CD4-positive, alpha-beta T cell treated with Interleukin-15 for 1 hour (primary cell): ENCODE results near the gene DNAJB8.
A peak's percentile ranks its signal among the peaks of the same experiment; 100 is the strongest.

Experiments used
- DNase-seq: peaks from one replicate; pipeline ENCODE4 v3.0.0-alpha.2; 2020

Gene DNAJB8

DNA sequence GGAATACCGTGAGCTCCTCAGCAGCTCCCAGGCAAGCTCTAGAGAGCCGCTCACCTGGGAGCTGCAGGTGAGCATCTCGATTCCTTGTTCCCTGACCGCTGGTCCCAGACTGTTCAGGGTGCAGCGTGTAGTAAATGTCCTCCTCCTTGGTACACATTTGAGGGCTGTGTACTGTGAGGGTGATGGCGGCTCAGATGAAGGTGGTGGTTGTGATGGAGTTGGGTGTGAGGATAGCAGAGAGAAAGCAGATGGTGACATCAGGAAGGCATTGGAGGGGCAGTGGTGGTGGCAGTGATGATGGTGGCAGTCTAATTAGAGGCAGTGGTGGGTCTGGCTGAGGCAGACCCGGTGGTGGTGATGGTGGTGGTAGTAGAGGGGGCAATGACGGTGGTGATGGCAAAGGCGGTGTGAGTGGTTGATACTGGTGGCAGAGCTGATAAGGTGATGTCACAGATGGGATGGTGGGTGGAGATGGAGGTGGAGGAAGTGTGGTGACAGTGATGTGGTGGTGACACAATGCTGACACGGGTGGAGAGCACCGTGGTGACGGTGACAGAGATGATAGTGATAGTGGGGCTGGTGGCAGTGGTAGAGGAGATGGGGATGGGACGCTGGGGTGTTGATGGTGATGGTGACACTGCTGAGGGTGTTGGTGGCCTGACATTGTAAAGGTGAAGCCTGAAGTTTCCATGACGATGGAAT lies at the start of gene DNAJB8:
TSS of gene DNAJB8 (minus strand) at position 51 of the 702 bp plus-strand sequence. CDS start 3,645 bp downstream, outside the sequence.
- DNase-seq = peak; percentile 34

DNA sequence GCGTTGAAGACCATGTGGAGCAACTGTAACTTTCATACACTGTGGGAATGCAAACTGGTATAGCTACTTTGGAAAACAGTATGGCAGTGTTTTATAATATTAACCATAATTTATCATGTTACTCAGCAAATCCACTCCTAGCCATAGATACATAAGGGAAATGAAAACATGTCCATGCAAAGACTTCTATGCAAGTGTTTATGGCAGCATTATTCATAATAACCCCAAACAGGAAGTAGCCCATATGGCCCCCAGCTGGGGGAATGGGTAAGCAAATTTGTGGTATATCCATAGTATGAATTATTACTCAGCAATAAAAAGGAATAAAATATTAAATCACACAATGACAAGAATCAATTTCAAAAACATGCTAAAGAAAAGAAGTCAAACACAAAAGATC lies 49.3 kb upstream of the DNAJB8 start:
- DNase-seq = no peak

DNA sequence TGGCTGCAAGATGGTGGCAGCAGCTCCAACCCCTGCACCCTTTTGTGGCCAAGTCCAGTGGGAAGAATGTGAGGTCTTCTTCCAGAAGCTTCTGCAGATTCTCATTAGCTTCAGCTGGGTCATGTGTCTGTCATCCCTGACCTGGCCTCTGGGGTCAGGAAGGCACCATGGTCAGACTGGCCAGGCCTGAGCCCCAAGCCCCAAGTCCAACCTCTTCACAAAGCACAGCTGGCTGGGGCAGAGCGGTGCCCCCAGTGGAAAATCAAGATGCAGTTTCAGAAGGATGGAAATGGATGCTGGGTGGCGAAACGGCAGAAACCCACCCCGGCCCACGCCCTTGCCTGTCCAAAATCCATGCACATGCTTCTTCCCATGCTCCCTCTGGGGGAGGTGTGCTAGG lies 42.2 kb upstream of the DNAJB8 start:
- DNase-seq = no peak

DNA sequence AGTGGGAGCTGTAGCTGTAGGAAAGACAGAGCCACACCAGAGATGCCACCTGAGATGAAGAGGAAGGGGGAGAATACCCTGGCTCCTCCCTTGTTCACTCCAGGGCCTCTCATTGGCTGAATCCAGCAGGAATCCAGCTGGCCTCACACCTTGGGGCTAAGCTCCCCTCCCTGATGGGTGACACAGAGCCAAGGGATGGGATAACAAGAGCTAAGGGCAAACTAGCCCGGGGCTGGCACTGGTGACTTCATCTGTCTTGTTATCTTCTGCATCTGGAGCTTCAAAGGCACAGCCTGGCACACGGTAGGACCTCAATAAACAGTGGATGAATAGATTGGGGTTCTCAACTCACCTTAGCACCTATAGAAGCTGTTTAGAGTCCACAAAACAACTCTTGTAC lies 40.1 kb upstream of the DNAJB8 start:
- DNase-seq = no peak

DNA sequence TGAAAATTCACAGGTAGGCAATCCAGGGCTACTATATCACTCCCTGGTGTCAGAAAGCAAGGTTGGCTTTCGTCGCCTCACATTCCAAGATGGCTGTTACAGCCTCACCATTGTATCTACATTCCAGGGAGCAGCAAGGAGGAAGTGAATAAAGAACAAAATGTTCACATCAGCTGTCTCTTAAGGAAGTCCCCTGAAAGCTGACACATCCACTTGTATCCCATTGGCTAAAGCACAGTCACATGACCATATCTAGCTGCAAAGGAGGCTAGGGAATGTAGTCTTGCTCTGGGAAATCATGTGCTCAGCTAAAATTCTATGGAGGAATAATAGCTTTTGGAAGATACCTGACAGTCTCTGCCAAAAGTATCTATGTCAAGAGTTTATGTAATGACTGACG lies 39.1 kb upstream of the DNAJB8 start:
- no peak for DNase-seq

DNA sequence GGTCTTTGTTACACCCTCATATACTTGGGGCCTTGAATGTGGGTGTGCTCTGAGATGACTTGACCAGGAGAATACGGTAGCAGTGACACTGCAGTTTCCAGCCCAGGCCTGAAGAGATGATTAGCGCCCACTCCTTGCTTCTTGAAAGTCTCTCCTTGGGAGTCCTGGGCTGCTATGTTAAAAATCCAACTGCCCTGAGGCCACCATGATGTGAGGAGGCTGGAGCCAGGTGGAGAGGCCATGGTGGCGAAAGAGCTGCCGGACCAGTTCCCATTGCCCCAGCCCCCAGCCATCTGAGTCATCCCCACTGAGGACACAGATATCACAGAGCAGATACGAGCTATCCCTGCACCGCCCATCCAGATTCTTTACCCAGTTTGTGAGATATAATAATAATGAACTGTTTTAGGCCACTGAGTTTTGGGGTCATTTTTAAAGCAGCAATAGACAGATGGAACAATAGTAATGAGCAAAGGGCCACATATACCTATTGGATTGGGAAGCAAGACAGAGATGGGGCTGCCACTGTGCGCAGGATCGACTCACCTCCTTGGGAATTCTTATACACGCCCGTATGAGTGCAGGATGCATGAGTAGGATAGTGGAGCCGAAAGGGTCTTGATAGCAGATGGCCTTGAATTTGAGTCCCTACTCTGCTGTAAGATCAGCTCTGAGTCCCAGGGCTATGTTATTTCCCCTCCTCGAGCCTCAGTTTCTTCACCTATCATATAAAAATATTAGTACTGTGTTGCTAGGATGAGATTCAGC lies 38.5 kb upstream of the DNAJB8 start:
- DNase-seq = no peak

DNA sequence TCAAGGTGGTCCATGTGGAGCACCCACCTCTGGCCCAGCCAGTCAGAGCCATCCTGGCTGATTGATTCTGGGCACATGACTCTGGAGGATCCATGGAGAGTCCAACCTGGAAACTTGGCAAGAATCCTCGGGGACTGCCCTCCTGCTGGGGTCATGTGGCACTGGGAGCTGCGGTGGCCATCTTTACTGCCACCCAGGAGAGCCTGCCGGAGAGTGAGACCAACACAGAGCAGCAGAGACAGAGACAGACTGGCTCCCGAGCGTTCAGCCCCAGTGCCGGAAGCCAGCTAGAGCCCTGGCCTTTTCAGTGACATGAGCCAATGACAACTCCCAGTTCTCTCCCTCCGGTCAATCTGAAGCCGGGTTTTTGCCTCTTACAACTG lies 37.8 kb upstream of the DNAJB8 start:
- DNase-seq = no peak

DNA sequence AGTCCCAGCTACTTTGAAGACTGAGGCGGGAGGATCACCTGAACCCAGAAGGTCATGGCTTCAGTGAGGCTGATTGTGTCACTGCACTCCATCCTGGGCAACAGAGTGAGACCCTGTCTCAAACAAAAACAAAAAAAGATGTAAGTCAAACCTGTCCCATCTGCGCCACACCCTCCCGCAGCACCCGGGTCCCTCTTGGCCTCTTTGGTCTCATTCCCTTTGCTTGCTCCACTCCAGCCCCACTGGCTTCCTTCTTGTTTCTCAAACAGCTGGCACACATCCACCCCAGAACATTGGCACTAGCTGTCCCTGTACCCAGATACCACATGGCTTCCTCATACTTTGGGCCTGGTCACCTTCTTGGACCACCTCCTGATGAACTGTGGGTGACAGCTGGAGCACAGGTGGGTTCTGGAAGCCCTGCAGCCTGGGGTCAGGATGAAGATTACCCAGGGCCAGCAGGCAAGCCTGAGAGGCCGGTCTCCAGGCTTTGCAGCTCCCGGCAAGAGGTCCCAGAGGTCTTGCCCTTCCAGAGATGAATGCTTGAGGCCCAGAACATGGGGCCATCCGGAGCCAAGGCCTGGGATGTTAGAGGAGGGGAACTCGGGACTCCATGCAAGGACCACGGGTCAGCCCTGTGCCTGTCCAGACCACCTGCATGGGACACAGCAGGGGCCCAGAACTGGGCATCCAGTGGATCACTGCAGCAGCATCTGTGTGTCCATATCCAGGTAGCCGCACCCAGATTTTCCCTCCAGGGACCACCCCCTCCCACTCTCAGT lies 37.3 kb upstream of the DNAJB8 start:
- no peak for DNase-seq

DNA sequence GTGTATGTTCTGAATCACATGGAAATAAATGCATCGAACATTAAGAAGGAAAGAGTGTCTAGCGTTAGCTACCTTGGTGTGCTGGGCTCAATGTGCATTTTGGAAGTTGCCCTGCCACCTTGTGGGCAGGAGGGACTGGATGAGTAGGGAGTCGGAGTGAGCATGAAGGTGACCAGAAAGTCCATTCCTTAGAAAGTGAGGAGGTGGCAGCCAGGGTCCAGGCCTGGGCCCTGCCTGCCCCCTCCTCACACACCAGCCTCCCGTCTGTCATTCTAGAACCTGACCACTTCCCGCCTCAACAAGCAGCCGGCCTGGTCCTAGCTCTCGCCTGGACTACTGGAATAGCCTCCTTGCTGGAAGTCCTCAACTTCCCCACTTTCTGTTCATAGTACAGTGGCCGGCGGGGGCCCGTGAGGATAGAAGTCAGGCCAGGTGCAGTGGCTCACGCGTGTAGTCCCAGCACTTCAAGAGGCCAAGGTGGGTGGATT lies 36.5 kb upstream of the DNAJB8 start:
- DNase-seq = no peak

DNA sequence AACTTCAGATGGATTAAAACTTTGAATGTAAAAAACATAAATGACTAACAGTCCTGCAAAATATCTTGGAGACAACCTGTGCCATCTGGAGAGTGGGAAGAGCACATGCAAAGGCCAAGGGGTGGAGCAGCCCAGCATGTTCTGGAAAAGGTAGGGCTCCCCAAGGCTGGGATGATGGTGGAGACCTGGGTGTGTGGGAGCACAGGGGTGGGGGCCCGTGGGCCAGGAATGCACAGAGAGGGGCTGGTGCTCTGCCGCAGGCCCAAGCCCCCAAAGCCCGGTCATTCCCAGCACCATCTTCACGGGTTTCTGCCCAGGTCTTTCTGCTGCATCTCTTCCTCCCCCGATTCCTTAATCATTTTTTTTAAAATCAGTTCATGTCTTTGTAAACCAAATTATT lies 36.0 kb upstream of the DNAJB8 start:
- DNase-seq = no peak

DNA sequence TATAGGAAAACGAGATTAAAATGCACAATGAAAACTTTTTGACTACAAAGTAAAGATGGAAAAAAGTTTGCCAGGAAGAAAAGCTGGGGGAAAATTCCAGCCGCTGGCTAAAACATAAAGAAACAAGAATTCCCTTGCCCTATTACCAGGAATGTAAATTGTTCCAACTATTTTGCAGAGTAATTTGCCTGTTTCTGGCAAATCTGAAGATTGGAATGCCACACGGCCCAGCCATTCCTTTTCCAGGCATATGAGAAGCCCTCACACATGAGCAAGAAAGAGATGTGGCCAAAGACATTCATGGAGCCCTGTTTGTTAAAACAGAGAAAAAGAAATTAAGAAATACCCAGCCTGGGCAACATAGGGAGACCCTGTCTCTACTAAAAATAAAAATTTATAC lies 34.7 kb upstream of the DNAJB8 start:
- no peak for DNase-seq

DNA sequence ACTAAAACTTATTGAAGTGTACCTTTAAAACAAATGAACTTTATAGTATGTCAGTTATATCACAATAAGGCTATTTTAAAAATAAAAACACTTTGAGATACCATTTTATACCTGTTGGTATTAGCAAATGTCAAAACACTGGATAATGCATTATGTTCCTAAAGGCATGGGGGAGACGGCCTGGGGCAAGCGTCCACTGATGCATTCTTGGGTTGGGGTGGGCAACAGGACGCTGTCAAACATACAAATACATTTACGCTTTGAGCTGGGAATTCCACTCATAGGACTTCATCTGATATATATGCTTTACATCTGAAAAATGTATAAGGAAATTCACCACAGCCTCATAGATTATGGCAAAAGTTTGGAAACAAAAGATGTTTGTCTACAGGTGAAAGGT lies 33.9 kb upstream of the DNAJB8 start:
- no peak for DNase-seq

DNA sequence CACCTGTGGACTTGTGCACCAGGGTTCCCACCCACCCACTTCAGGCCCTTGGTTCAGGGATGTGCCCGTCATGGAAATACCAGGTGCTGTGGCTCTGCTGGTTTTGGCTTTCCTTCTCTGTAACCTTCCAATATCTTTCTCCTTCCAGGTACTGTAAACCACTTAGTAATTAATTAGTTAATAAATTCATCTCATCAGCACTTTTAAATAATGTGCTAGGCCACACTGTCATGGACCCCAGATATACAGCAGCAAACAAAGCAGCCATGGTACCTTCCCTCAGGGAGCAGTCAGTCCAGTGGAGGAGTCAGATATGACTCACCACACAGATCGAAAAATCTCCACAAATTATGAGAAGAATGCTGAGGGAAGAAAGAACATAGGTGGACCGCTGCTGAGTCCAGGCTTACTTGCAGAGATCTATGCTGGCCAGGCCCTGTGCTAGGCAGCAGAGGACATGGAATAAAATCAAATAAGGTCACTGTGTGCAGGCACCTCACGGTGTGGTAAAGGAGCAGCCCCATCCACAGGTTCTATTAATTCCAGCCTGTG lies 33.1 kb upstream of the DNAJB8 start:
- DNase-seq = no peak

DNA sequence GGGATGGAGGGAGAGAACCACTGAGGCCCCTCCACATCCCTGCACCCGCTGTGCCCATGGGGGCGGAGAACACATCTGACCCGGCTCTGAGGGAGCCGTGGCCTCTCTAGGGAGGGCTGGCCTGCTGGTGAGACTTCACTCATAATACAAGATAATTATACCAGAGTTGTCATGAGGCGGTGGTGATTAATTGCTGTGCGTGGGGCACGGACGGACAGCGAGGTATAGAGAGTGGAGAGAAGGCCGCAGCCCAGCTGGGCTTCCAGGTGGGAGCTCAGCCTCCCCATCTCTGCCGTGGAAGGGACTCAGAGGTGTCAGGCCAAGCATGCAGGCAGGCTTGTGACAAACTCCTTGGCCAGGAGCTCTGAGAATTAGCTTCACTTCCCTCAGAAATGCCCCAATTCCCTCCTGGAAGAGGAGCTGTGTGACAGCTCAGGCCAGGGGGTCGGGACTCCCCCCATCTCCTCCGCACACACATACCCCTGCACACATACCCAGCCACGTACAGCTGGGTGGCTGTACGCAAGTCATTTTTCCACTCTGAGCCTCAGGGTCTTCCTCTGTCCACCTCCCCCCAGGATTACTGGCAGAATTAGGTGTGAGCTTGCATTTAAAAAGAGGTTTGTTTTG lies 32.3 kb upstream of the DNAJB8 start:
- DNase-seq = no peak

DNA sequence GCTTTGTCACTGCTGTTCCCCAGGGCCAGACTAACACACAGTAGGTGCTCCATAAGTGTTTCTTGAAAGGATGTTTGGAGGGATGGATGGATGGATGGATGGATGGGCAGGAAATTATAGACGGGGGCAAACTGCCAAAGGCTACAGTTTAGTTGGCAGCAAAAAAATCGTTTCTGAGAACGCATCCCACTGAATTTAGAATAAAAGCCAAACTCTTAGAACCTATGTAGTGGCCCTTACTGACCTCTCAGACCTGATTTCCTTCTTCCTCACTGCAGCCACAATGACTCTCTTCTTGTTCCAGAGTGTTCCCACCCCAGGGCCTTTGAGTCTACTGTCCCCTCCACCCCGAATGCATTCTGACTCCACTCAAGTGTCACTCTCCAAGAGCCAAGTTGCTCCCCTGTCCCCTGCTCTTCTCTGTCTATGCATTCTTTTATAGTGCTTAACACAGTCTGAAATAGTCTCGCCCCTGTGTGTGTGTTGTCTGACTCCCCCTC lies 31.5 kb upstream of the DNAJB8 start:
- DNase-seq = no peak

DNA sequence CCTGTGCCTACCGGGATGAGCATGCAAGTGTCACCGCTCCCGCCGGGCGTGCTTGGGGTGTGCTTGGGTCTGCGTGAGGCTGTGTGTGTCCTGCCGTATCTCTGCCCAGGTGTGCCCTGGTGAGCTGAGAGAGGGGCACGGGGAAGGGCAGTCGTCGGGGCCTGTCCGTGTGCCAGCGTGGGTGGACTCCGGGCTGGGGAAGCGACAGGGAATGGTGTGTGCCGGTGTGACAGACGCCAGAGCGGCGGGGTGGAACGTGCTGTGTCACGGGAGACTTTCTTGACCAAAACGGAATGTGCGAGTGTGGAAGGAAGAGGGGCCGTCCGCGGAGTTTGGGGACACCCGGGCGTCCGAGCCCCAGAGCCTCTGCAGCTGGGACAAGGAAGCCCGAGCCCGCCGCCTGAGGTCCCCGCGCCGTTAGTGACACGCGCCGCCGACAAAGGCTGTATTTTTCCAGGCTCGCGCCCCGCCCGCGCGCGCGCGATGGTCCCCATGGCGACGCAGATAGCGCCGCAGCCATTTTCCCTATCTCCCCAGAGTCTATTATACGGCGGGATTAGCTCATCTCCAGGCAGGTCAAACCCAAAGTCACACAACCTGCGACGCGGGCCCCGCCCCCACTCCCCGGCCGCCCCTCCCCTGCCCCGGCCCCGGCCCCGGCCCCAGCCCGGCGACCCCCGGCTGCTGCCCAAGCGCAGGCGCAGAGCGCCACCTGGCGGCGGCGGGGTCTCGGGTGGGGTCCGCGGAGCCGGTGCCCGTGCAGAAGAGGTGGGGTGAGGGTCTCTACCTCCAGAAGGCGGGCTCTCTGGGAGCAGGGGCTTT lies 30.8 kb upstream of the DNAJB8 start:
- peak; percentile 38 for DNase-seq

DNA sequence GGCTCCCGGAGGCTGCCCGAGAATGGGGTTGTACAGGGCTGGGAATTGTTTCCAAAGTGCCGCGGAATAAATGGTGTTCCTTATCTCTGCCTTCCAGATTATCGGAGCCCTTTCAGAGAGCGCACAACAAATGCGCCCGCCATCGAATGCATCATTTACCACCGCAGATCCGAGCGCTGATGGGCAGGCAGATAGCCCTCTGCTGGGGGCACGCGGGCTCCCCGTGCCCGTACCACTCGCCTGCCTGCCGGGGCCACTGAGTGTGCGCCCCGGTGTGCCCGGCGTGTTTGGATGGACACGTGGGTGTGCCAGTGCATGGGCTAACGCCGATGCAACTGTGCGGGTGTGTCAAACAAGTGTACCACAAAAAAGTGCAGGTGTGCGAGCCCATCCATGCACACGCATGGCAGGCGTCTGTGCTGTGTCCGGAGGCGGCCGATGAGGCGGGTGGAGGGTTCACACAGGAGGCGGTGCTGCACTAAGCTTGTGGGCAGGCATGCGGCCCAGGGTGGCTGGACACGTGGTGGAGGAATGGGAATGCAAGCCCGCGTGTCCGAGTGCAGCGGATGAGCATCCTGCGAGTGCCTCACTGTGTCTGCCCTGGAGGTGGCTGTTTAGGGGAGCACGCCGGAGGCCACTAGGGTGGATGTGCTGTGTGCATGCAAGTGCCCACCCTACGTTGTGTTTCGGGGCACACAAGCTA lies 30.1 kb upstream of the DNAJB8 start:
- no peak for DNase-seq

DNA sequence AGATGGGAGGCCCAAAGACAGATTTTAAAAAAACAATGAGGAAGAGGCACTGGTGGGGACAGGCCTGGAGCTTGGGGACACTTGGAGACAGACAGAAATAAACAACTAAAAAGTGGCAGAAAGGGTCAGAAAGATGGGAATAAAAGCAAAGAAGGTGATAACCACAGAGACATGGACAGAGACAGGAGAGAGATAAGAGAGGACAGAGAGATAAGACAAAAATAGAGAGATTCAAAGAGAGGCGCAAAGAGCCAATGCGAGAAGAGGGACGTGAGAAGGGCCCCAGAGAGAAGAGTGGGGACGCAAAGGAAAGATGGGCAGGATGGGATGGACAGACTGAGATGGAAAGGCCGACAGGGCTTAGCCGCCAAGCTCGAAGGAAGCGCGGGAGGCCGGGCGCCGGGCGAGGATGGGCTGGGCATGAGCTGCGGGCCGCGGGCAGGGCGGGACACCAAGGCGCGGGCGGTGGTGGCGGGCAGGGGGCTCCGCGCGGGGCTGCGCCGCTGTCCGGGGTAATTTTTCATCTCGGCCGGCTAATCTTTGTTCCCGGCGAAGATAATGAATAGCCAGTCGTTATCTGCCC lies 29.4 kb upstream of the DNAJB8 start:
- no peak for DNase-seq

DNA sequence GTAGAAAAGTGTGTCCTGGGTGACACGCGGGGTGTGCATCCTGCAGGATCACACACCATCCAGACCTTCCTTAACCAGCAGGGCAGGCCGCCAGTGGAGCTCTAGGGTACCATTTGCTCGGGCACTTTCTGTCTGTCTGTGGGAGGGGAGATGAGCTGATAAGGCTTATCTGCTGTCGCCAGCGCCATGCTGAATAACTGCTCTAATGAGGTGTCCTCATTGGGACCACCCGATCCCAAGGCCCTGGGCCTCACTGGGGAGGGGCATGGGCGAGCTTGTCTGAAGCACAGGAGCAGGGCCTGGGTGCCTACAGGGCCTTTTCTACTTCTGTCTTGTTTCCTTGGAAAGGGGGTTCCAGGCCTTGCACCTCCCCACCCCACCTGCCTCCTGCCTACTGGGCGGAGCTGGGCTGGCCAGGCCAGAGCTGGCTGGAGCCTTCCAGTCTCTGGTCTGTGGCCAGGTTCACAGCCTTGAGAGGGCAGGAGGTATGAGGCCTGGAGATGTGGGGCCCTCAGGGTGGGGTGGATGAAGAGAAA lies 28.8 kb upstream of the DNAJB8 start:
- no peak for DNase-seq

DNA sequence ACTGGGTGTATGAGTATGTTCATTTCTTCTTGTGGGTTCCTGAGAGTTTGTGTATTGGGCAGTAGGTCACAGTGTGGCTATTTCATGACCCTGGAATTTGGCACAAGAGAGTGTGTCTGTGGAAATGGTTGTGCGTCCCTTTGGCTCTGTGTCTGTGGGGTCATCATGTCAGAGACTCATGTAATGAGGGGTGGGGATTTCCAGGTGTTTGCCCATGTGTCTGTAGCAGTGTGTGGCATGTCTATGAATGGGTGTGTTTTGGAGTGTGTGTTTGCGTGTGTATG lies 27.6 kb upstream of the DNAJB8 start:
- DNase-seq = no peak
